ENCODE results near the gene HSD11B2. TPM values are rescaled to one million over a fixed set of nuclear protein-coding genes. Genes with fewer than 3 reads are reported as not detected.

HSD11B2 gene
- total RNA-seq, 2 donors from 2014 or later: not detected

DNA sequence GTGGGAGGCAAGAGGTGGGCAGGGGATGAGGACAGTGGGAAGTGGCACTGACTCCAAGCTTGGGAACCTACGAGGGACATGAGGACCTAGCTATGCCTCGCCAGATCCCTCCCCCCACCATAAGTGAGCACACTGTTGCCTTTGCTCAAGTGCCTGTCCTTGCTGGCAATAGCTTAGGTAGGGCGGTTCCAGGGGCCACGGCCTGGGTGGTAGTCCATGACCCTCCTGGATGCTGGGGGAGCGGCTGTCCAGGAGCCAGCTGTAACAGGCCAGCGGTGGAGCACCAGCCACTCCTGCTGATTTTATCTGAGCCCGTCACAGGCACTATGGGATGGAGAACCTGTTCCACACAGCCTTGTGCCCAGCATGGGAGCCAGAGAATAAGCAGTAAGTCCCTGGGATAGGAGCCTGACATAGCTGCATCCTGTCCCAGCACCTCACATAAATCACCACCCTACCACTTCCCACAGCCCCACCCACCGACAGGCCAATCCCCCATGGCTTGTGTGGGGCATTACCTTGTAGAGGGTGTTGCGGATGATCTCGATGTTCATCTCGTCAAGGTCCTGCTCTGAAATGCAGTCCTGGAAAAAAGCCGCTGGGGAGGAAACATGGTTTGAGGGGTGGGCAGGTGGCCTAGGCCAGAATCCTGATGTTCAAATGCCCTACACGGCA is 11.8 kb downstream of the HSD11B2 start:
- no peak overlapping the region for H3K27ac ChIP-seq
- no peaks in the 10 kb centered on the region for H3K9me3 ChIP-seq
- H3K4me1 ChIP-seq (ENCODE audit: control insufficient read depth in 1 of 2, low read depth in 2 of 2): peaks cover 0 to 36% of the 10 kb centered on the region in 2 donors
- DNase-seq (ENCODE audit: low spot score): no peak
- no peak for ATAC-seq (ENCODE audit: insufficient number of reproducible peaks, low FRiP score, low read depth)
- H3K4me3 ChIP-seq: no peak overlapping the region
- TF ChIP-seq, protein P1, sequence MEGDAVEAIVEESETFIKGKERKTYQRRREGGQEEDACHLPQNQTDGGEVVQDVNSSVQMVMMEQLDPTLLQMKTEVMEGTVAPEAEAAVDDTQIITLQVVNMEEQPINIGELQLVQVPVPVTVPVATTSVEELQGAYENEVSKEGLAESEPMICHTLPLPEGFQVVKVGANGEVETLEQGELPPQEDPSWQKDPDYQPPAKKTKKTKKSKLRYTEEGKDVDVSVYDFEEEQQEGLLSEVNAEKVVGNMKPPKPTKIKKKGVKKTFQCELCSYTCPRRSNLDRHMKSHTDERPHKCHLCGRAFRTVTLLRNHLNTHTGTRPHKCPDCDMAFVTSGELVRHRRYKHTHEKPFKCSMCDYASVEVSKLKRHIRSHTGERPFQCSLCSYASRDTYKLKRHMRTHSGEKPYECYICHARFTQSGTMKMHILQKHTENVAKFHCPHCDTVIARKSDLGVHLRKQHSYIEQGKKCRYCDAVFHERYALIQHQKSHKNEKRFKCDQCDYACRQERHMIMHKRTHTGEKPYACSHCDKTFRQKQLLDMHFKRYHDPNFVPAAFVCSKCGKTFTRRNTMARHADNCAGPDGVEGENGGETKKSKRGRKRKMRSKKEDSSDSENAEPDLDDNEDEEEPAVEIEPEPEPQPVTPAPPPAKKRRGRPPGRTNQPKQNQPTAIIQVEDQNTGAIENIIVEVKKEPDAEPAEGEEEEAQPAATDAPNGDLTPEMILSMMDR (IDR thresholded peaks at IDR 0.05): no peak
- peaks cover 34% of the 10 kb centered on the region for H3K36me3 ChIP-seq
- H3K27me3 ChIP-seq (replicated peaks; ENCODE audit: insufficient read depth): no peaks in the 10 kb centered on the region

DNA sequence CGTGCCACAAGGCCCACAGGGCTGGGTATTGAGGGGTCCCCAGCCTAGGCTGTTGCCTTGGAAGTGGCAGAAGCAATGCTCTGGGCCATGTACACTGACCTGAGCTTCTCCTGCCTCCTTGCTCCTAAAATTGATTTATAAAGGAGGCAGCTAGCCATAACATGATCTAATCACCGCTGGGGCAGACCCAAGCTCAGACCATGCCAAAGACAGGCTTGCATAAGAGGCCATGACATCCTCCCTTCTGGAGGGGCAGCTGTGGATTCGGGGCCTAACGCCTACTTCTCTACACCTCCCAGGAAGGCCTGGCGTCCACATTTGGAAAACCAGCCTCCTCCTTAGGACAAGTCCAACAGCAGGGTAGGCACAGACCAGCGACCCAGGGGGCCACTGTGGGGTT is 12.3 kb downstream of the HSD11B2 start:
- H3K27me3 ChIP-seq (replicated peaks; ENCODE audit: insufficient read depth): no peaks in the 10 kb centered on the region
- H3K4me3 ChIP-seq: no peak overlapping the region
- H3K9me3 ChIP-seq: no peaks in the 10 kb centered on the region
- H3K27ac ChIP-seq: no peak overlapping the region
- TF ChIP-seq, protein P1 (IDR thresholded peaks at IDR 0.05): no peak
- peaks cover 0 to 36% of the 10 kb centered on the region in 2 donors for H3K4me1 ChIP-seq (ENCODE audit: control insufficient read depth in 1 of 2, low read depth in 2 of 2)
- peaks cover 29% of the 10 kb centered on the region for H3K36me3 ChIP-seq
- no peak for ATAC-seq (ENCODE audit: insufficient number of reproducible peaks, low FRiP score, low read depth)
- DNase-seq (ENCODE audit: low spot score): no peak

DNA sequence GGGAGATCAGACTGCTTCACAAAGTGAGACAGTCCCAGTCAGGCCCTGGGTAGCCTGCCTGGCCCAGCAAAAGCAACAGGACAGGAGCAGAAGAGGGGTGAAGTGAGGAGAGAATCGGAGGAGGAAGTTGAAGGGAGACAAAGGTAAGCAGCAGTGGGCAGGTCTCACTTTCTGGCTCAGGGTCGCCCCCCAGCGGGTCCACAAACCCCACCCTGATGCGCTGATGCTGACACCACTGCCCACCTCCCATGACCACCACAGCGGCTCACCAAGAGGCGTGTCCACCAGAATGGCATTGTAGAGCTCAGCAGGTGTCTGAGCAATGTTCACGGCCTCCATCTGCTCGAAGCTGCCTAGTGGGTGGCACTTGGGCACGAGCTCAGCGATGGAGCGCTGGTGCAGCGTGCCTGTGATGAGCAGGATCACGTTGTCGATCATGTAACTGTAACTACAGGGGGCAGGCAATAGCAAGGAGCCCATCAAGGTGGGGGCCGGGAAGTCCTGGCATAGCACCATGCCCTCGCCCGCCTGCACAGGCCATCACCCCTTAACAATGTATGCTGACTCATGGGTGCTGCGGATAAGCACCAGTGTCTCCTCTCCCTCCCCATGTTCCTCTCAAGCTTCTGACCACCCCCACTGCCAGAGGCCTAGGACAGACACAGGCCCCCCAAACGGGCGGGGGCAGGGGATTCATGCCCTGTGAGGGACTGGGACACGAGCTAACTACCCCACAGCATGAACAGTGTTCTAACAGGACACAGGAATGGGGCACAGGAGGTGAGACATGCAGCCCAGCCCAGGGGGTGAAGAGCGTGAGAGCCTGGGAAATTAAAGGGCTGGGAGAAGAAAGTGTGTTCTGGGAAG is 13.6 kb downstream of the HSD11B2 start:
- no peaks in the 10 kb centered on the region for H3K27me3 ChIP-seq (replicated peaks; ENCODE audit: insufficient read depth)
- ATAC-seq (ENCODE audit: insufficient number of reproducible peaks, low FRiP score, low read depth) (no peak), DNase-seq (ENCODE audit: low spot score) (no peak)
- H3K9me3 ChIP-seq: no peaks in the 10 kb centered on the region
- TF ChIP-seq, protein P1 (IDR thresholded peaks at IDR 0.05): no peak
- peaks cover 19% of the 10 kb centered on the region for H3K36me3 ChIP-seq
- H3K4me3 ChIP-seq: no peak overlapping the region
- peaks cover 0 to 41% of the 10 kb centered on the region in 2 donors for H3K4me1 ChIP-seq (ENCODE audit: control insufficient read depth in 1 of 2, low read depth in 2 of 2)
- H3K27ac ChIP-seq: no peak overlapping the region

DNA sequence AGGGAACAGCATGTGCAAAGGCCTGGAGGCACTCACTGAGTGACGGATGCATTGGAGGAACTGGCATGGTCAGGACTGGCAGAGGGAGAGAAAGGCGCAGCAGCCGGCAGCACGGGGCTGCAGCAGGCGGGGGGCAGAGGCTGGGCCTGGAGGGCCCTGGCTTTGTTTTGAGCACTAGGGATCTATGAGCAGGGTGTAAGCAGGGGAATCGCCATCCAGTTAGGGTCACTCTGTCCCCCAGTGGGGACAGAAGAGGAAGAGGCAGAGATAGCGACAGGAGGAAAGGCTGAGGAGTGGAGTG is 14.2 kb downstream of the HSD11B2 start:
- H3K27ac ChIP-seq: no peak overlapping the region

DNA sequence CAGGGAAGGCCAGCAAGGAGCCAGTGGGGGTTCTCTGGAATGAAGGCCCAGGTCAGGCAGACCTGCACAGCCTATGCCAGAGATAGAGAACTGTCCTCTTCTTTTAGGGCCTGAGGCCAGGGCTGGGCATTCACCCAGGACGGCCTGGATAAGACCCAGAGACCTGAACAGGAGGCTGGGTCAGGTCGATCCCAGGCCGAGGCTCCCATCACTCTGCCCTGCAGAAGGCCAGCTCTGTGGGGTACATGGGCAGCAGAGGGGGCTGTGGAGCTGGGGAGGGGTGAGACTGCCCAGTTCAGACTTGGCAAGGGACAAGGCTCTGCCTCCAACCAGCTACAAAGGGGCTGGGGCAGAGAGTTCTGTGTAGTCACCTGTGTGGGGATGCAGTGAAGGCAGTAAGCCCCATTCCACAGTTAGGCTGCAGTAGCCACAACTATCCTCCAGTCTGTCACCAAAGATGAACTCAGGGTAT is 14.6 kb downstream of the HSD11B2 start:
- Histone ChIP-seq H3K9me3 (no peaks in the 10 kb centered on the region), H3K27me3 (replicated peaks; ENCODE audit: insufficient read depth) (no peaks in the 10 kb centered on the region), H3K36me3 (peaks cover 14% of the 10 kb centered on the region), H3K4me1 (ENCODE audit: control insufficient read depth in 1 of 2, low read depth in 2 of 2) (peaks cover 0 to 51% of the 10 kb centered on the region in 2 donors), H3K27ac (no peak overlapping the region), H3K4me3 (no peak overlapping the region)
- DNase-seq (ENCODE audit: low spot score): no peak
- ATAC-seq (ENCODE audit: insufficient number of reproducible peaks, low FRiP score, low read depth): no peak
- TF ChIP-seq, protein P1 (IDR thresholded peaks at IDR 0.05): no peak

More for the DNA sequence above, 14.2 kb downstream of the HSD11B2 start:
- Histone ChIP-seq H3K27me3 (replicated peaks; ENCODE audit: insufficient read depth) (no peaks in the 10 kb centered on the region), H3K9me3 (no peaks in the 10 kb centered on the region), H3K4me1 (ENCODE audit: control insufficient read depth in 1 of 2, low read depth in 2 of 2) (peaks cover 0 to 47% of the 10 kb centered on the region in 2 donors), H3K36me3 (peaks cover 18% of the 10 kb centered on the region), H3K4me3 (no peak overlapping the region)
- TF ChIP-seq, protein P1 (IDR thresholded peaks at IDR 0.05): no peak
- DNase-seq (ENCODE audit: low spot score) (no peak), ATAC-seq (ENCODE audit: insufficient number of reproducible peaks, low FRiP score, low read depth) (no peak)
